ENCODE results near the gene PRDM16. TPM values are rescaled to one million over a fixed set of nuclear protein-coding genes. Genes with fewer than 3 reads are reported as not detected.

Gene PRDM16
- total and polyA plus RNA-seq, 2 of the 8 experiments (the other 6 are each of a cell fraction or from before 2014, with no cell fraction given): 0.39 to 0.43 TPM

GRCh38 chr1:3037281-3038040, 31.5 kb upstream of the PRDM16 start (continued):
- no peak for TF ChIP-seq YY1 (IDR thresholded peaks at IDR 0.05; ENCODE audit: low read depth, low read length)

All from H1 (cell line).